SH-SY5Y (cell line): ENCODE results near the gene ELF5.

ENCODE experiments used
- GATA2 ChIP-seq: IDR thresholded peaks from 2 replicates; pipeline ENCODE4 v1.6.1; 2011; ENCODE audit warnings: mild to moderate bottlenecking, low read depth, low read length
- GATA3 ChIP-seq: IDR thresholded peaks from 2 replicates; pipeline ENCODE4 v1.6.1; 2011; ENCODE audit warnings: low read depth, mild to moderate bottlenecking, low read length, moderate library complexity

GRCh38 chr11:34525888-34526657, 12.5 kb upstream of the ELF5 start:
- no peak for TF ChIP-seq GATA2
- TF ChIP-seq GATA3, result no peak
